K562 (cell line): ENCODE results near the gene LTN1. TPM values are rescaled to one million over a fixed set of nuclear protein-coding genes. Genes with fewer than 3 reads are reported as not detected.

Experiments used
- AFF1 ChIP-seq, 2 experiments: fragments of 450-650 bp; IDR thresholded peaks; 2 replicates each; pipeline ENCODE4 v1.6.1; 2018; ENCODE audit warnings: mild to moderate bottlenecking in 2 of 2, low read depth in 1 of 2; ENCODE audit not compliant: partially characterized antibody in 2 of 2
- CHD1 ChIP-seq: fragments of 200-600 bp; sonication (generic); IDR thresholded peaks from one replicate; pipeline ENCODE4 v1.6.1; 2012; ENCODE audit warnings: mild to moderate bottlenecking, moderate library complexity, low read length, inconsistent platforms
- HDGF ChIP-seq: fragments of 450-650 bp; IDR thresholded peaks from 2 replicates; pipeline ENCODE4 v1.6.1; 2016
- NFXL1 ChIP-seq: fragments of 450-650 bp; formaldehyde crosslinking; IDR thresholded peaks from 2 replicates; pipeline ENCODE4 v1.4.0; 2021; ENCODE audit warnings: mild to moderate bottlenecking
- RAD21 ChIP-seq, 2 experiments: fragments of 250-450 bp in 1 of 2; fragments of 450-650 bp in 1 of 2; sonication (Bioruptor Pico) in 1 of 2; formaldehyde crosslinking in 1 of 2; IDR thresholded peaks in 1 of 2; conservative IDR thresholded peaks in 1 of 2; 2 replicates each; pipeline versions ENCODE4 v1.4.0 to v1.8.0; 2020 to 2022; ENCODE audit warnings: mild to moderate bottlenecking in 2 of 2, moderate library complexity in 1 of 2
- SMARCA4 ChIP-seq: fragments of 450-650 bp; IDR thresholded peaks from 2 replicates; pipeline ENCODE4 v1.6.1; 2016
- SMARCC2 ChIP-seq: fragments of 450-650 bp; IDR thresholded peaks from 2 replicates; pipeline ENCODE4 v1.6.1; 2017; ENCODE audit warnings: antibody characterized with exemption, moderate library complexity, mild to moderate bottlenecking, low read depth
- THRAP3 ChIP-seq: fragments of 450-650 bp; IDR thresholded peaks from 2 replicates; pipeline ENCODE4 v1.6.1; 2016; ENCODE audit warnings: mild to moderate bottlenecking, inconsistent platforms, borderline replicate concordance
- ZNF146 ChIP-seq: IDR thresholded peaks from one replicate; pipeline ENCODE4 v1.6.1; 2018; ENCODE audit warnings: missing compliant biosample characterization; ENCODE audit not compliant: unreplicated experiment
- ZNF766 ChIP-seq: fragments of 200-800 bp; sonication (Bioruptor generic); conservative IDR thresholded peaks from 2 replicates; pipeline ENCODE4 v1.6.1; 2016; ENCODE audit warnings: missing genetic modification characterization, missing compliant biosample characterization
- ZZZ3 ChIP-seq: fragments of 450-650 bp; IDR thresholded peaks from 2 replicates; pipeline ENCODE4 v1.6.1; 2016; ENCODE audit warnings: antibody characterized with exemption, mild to moderate bottlenecking, moderate library complexity
- polyA plus RNA-seq, 8 experiments: library from polyadenylated mRNA; depleted of rRNA in 4 of 8; stranded (reverse) in 5 of 8; unstranded in 3 of 8; fragments of >200 nt; fragmentation: Nextera tagmentation in 2 of 8; fragmentation: Illumina TruSeq in 1 of 8; extraction: Ambion mirVana in 2 of 8; extraction: Trizol in 1 of 8; gene quantifications; 2 replicates each; pipeline versions ENCODE4 v1.2.1 to v1.2.3, GENCODE V29; 2011 to 2014; ENCODE audit warnings: inconsistent platforms in 1 of 8, missing spikeins in 1 of 8
- total RNA-seq, 7 experiments: library from RNA; depleted of rRNA in 6 of 7; stranded (reverse); fragments of >200 nt in 6 of 7; fragmentation: Illumina TruSeq in 2 of 7; extraction: Trizol in 2 of 7; gene quantifications; 2 replicates each; pipeline versions ENCODE4 v1.2.1 to v1.2.3, GENCODE V29; 2011 to 2021; ENCODE audit warnings: low replicate concordance in 1 of 7
- TF ChIP-seq, protein P1 (sequence below): fragments of 250-450 bp; sonication (Bioruptor Pico); IDR thresholded peaks from 2 replicates; pipeline ENCODE4 v1.5.0; 2020; ENCODE audit warnings: mild to moderate bottlenecking
- TF ChIP-seq, protein P2 (sequence below): conservative IDR thresholded peaks from 2 replicates; pipeline ENCODE4 v1.6.1; 2011; ENCODE audit warnings: low read depth, mild to moderate bottlenecking, low read length; ENCODE audit not compliant: control insufficient read depth

The LTN1 gene
- total and polyA plus RNA-seq, 9 of the 15 experiments (the other 6 are each of a cell fraction or from before 2014, with no cell fraction given), result 15.7 to 49.6 (median 28.7) TPM

DNA sequence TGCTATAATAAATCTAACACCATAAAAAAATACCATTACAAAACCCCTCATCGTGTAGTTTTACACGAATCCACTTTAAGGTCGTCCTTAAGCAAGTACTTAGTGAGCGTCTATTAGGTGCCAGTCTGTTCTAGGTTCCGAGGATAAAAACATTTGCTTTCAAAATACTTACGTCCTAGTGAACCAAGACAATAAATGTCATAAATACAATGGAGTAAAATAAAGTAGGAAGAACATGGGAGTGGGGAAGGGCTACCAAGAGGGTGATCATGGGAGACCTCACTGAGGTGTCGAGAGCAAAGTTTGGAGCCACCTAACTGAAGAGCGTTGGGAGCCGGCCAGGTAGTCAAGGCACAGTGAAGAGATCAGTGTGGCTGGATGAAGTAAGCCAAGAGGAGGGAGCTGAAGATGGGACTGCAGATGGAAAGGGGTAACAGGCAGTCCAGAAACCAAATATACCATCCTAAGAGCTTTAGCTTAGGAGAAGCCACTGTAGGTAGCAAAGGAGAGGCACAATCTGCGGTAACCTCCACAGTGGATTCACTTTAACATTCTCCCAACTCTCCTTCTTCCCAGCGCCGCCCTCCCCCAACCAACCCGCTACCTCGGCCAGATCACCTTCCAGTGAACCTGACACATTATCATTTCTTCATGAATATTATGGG is 684 bp downstream of the LTN1 start (continued):
- TF ChIP-seq AFF1 (IDR thresholded peaks at IDR 0.05; ENCODE audit: low read depth in 1 of 2, partially characterized antibody in 2 of 2), result peak in 1 of 2 experiments; percentile 24
- TF ChIP-seq, protein P1, sequence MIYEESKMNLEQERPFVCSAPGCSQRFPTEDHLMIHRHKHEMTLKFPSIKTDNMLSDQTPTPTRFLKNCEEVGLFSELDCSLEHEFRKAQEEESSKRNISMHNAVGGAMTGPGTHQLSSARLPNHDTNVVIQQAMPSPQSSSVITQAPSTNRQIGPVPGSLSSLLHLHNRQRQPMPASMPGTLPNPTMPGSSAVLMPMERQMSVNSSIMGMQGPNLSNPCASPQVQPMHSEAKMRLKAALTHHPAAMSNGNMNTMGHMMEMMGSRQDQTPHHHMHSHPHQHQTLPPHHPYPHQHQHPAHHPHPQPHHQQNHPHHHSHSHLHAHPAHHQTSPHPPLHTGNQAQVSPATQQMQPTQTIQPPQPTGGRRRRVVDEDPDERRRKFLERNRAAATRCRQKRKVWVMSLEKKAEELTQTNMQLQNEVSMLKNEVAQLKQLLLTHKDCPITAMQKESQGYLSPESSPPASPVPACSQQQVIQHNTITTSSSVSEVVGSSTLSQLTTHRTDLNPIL (CRISPR knock-in tag), result no peak
- no peak for TF ChIP-seq NFXL1 (CRISPR knock-in tag)
- TF ChIP-seq THRAP3, result no peak
- TF ChIP-seq, protein P2, sequence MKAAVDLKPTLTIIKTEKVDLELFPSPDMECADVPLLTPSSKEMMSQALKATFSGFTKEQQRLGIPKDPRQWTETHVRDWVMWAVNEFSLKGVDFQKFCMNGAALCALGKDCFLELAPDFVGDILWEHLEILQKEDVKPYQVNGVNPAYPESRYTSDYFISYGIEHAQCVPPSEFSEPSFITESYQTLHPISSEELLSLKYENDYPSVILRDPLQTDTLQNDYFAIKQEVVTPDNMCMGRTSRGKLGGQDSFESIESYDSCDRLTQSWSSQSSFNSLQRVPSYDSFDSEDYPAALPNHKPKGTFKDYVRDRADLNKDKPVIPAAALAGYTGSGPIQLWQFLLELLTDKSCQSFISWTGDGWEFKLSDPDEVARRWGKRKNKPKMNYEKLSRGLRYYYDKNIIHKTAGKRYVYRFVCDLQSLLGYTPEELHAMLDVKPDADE, result no peak; the same call in 1 of the 2 replicates
- TF ChIP-seq SMARCC2, result 0 out of 2 replicates have a peak, but pooled peaks have one; percentile 45
- TF ChIP-seq SMARCA4, result 0 out of 2 replicates have a peak, but pooled peaks have one; percentile 11
- TF ChIP-seq RAD21 (CRISPR knock-in tag; conservative IDR thresholded peaks at IDR 0.05 in 1 of 2, IDR thresholded peaks at IDR 0.05 in 1 of 2), result 0 out of 4 replicates have a peak, but pooled peaks of 1 of the 2 experiments have one; percentile 1
- TF ChIP-seq CHD1, result peak; percentile 87
- 0 out of 2 replicates have a peak, but pooled peaks have one; percentile 34 for TF ChIP-seq HDGF
- no peak for TF ChIP-seq ZNF146 (CRISPR knock-in tag)
- no peak for TF ChIP-seq ZZZ3
- peak; percentile 54; the same call in 1 of the 2 replicates for TF ChIP-seq ZNF766 (CRISPR knock-in tag)
